ENCODE data around the gene DLX6. TPM values are rescaled to one million over a fixed set of nuclear protein-coding genes. Genes with fewer than 3 reads are reported as not detected.
A peak's percentile ranks its signal among the peaks of the same experiment; 100 is the strongest.

DLX6 gene
- total RNA-seq, 1 donor from 2014 or later, result 25.5 TPM

DNA sequence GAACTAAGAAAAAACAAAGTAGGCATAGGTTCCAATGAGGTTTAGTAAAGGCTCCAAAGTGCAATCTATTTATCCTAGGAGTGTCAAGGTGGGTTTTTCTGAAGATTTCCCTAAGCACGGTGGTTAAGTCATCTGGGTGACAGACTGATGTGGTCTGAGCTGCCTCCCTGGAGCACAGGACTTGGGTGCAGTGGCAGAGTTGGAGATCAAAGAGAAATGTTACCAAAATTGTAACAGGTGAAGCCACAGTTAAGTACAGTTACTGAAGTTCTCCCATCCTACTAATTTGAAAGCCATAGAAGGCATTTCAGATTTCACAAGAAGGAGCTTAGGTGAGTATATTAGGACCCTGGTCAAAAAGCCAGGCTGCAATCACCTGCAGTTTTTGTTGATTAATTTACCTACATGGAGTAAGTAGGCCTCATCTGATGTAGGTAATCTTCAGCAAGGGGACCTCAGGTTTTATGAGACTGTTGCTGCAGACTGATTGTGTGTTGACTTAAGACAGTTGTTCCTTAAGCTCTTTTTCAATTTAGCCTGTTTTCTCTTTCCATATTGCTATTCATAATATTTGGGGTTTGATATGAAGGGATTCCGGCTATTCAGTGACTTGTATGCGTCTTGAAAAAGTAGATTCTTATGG is 3.0 kb downstream of the DLX6 start:
- Mint-ChIP-seq H3K4me1 (ENCODE audit: unreplicated experiment) (peaks cover 10% of the 10 kb centered on the region), H3K9me3 (no peaks in the 10 kb centered on the region), H3K4me3 (peak overlapping the region; percentile 91), H3K27ac (no peak overlapping the region), H3K27me3 (peaks cover 90% of the 10 kb centered on the region), H3K36me3 (peaks cover 19% of the 10 kb centered on the region)
- TF ChIP-seq, protein P1, sequence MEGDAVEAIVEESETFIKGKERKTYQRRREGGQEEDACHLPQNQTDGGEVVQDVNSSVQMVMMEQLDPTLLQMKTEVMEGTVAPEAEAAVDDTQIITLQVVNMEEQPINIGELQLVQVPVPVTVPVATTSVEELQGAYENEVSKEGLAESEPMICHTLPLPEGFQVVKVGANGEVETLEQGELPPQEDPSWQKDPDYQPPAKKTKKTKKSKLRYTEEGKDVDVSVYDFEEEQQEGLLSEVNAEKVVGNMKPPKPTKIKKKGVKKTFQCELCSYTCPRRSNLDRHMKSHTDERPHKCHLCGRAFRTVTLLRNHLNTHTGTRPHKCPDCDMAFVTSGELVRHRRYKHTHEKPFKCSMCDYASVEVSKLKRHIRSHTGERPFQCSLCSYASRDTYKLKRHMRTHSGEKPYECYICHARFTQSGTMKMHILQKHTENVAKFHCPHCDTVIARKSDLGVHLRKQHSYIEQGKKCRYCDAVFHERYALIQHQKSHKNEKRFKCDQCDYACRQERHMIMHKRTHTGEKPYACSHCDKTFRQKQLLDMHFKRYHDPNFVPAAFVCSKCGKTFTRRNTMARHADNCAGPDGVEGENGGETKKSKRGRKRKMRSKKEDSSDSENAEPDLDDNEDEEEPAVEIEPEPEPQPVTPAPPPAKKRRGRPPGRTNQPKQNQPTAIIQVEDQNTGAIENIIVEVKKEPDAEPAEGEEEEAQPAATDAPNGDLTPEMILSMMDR (conservative IDR thresholded peaks at IDR 0.05), result no peak
- DNase-seq (ENCODE audit: extremely low spot score, unreplicated experiment), result no peak

DNA sequence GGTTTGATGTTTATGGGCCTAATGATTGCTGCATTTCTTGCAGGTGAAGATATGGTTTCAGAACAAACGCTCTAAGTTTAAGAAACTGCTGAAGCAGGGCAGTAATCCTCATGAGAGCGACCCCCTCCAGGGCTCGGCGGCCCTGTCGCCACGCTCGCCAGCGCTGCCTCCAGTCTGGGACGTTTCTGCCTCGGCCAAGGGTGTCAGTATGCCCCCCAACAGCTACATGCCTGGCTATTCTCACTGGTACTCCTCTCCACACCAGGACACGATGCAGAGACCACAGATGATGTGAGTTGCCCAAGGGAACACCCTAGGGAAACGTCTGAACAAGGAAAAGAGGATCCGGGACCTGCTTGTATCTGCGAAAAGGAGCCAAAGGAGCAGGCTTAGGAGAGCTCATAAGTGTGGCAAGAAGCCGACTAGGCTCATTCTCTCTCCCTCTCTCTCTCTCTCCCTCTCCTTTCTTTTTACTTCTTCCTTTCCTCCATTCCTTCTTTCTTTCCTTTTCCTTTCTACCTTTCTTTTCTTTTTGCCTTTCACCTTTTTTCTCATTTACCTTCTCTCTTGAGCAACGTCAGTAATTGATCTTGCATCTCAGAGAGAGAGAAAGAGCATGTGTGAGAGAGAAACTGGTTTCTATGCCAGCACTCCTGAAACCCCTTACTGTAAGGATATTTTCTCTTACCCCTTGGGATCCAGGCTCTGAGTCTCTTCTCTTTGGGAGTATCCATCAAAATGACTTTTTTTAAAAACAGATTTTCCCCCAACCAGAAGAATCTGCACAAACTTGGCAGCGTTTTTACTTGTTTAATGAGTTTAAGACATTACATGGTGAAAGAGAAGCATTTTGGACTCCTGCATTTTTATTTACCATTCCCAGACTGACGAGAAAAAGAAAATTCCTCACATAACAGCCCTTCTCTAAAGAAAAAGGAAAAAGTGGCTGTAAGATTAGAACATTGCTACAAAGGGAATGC is 4.7 kb downstream of the DLX6 start:
- Mint-ChIP-seq H3K4me3 (peak overlapping the region; percentile 91), H3K4me1 (ENCODE audit: unreplicated experiment) (peaks cover 18% of the 10 kb centered on the region), H3K27me3 (peaks cover 91% of the 10 kb centered on the region), H3K9me3 (no peaks in the 10 kb centered on the region), H3K27ac (peak overlapping the region; percentile 19), H3K36me3 (peaks cover 19% of the 10 kb centered on the region)
- TF ChIP-seq, protein P1 (conservative IDR thresholded peaks at IDR 0.05), result no peak
- DNase-seq (ENCODE audit: extremely low spot score, unreplicated experiment), result no peak

DNA sequence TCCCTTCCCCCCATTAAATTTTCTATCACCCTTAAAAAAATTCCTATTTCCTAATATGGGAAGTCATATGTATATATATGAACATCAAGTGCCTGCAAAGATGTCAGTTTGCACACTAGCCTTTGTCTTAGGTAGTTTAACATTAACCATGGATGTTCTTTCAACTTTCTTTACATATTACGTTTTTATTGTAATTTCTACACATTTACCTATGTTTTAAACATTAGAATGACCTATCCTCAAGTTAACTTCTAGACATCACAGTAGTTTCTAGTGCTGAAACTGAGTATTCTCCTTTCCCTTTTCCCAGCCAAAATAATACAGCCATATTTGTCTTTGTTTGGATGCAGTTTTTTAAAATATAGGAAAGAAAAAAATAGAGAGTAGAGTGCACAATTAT is 5.8 kb downstream of the DLX6 start:
- Mint-ChIP-seq H3K4me3 (peak overlapping the region; percentile 77), H3K36me3 (peaks cover 19% of the 10 kb centered on the region), H3K27me3 (peaks cover 96% of the 10 kb centered on the region), H3K4me1 (ENCODE audit: unreplicated experiment) (peaks cover 27% of the 10 kb centered on the region), H3K9me3 (no peaks in the 10 kb centered on the region), H3K27ac (no peak overlapping the region)
- TF ChIP-seq, protein P1 (conservative IDR thresholded peaks at IDR 0.05), result no peak
- no peak for DNase-seq (ENCODE audit: extremely low spot score, unreplicated experiment)

DNA sequence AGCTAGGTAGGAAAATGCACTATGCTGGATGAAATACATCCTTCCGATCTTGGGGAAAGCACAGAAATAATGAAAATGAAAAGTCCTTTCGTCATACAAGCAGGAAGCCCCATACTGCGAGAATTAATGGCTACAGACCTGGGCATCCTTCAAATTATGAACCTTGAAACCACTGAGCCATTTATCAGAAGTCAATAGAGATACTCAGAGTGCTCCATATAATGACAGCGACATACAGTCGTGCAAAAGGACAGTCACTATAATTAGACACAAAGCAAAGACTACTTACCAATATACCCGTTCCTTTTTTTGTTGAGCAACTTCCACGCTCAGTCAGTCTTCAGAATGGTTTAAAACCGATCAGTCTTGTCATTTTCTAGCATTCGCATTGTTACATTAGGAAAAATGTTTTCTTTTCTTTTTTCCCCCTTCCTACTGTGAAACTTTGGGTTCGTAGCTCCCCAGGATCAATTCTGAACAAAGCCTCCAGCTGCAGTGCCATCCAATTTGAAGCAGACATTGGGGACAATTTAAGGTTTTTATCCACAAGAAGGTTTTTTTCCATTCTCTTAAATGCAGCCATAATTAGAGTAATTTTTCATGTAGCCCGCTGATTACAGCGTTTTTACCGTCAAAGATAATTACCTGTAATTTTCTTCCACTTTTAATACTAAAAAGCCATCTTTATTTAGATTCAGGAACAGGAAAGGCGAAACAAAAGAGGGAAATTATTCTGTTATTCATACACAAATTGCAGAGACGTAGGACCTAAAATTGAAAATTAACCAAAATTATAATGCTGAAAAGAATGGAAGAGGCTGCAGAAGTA is 6.4 kb downstream of the DLX6 start:
- H3K36me3 Mint-ChIP-seq, result peaks cover 19% of the 10 kb centered on the region
- peak overlapping the region; percentile 77 for H3K4me3 Mint-ChIP-seq
- H3K27me3 Mint-ChIP-seq, result peaks cover 98% of the 10 kb centered on the region
- H3K4me1 Mint-ChIP-seq (ENCODE audit: unreplicated experiment), result peaks cover 30% of the 10 kb centered on the region
- TF ChIP-seq, protein P1 (conservative IDR thresholded peaks at IDR 0.05), result no peak
- no peaks in the 10 kb centered on the region for H3K9me3 Mint-ChIP-seq
- DNase-seq (ENCODE audit: extremely low spot score, unreplicated experiment), result no peak
- H3K27ac Mint-ChIP-seq, result no peak overlapping the region

DNA sequence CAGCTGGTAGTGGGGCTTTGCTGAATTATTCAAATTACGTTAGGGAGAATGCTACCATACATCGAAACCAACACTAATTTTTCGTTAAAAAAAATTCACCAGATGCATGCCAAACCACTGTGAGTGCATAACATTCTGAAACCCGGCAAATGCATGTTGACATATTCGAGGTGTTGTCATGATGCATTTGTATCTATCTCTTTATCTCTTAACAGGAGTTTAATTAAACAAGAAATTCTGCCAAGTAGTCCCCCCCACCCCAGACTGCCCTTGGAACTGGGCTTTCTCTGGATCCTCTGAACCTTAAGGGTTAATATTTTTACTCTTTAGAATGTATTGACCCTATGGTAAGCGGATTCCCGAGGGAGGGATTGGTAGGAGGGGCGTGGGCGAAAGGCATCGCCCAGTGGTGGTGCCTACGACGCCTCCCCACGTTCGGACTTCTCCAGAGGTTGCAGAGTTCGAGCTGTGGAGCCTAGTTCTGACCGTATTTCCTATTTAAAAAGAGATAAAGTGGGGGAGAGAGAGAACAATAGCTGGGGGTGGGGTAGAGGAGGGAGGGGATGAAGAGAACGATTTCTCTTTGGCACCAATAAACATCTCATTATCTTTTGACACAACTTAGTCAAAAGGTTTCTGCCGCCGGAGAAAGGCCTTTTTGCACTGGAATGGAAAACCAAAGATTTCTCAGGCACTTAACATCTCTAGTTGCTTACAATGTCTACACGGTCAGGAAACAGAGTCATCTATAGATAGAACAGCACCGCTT is 7.2 kb downstream of the DLX6 start:
- H3K4me1 Mint-ChIP-seq (ENCODE audit: unreplicated experiment), result peaks cover 38% of the 10 kb centered on the region
- TF ChIP-seq, protein P1 (conservative IDR thresholded peaks at IDR 0.05), result no peak
- DNase-seq (ENCODE audit: extremely low spot score, unreplicated experiment), result no peak
- no peak overlapping the region for H3K27ac Mint-ChIP-seq
- no peaks in the 10 kb centered on the region for H3K9me3 Mint-ChIP-seq
- peak overlapping the region; percentile 77 for H3K4me3 Mint-ChIP-seq
- peaks cover 98% of the 10 kb centered on the region for H3K27me3 Mint-ChIP-seq
- peaks cover 19% of the 10 kb centered on the region for H3K36me3 Mint-ChIP-seq
